NCI-H1694 (cell line): ENCODE measurements around the gene FHOD3.

Experiments
- DNase-seq: peaks from one replicate; lab custom pipeline; 2025; lab: John Stamatoyannopoulos, UW

The FHOD3 gene

DNA sequence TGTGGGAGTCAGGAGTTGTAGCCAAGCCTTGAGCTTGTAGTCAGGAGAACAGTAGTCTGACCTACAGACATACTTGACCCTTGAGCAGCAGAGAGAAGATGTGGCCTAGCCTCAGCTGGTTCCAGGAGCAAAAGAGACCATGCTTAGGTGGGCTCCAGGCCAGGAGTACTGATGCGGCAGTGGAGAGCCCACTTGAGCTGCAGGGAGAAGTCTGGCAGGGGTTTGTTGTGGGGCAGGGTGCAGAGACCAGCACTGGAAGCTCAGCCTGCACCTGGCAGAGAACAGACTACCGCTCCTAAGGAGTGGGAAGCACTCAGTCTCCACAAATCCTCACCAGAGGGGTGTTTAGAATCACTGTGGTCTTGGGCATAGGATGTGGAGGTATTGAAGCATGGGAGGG is 333.4 kb downstream of the FHOD3 start:
- DNase-seq = no peak

DNA sequence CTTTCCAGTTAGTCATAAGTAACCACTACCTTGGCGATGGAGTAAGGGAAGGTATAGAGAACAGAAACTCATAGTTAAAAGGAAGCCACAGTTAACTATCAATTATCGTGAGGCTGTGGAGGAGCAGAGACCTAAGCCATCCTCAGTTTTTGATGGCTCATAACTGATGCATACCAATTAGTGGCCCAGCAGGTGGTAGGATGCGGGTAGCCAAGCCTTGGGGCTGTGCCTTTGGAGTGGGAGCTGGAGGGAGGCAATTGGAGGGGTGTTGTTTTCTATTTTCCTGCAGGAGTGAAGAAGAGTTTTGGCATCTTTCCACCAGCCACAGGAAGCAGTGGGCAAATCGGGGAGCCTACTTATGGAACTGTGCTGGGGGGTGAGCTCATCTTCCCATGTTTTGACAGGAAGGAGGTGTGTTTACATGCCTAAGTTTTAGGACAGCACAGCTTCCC is 336.5 kb downstream of the FHOD3 start:
- DNase-seq = no peak

DNA sequence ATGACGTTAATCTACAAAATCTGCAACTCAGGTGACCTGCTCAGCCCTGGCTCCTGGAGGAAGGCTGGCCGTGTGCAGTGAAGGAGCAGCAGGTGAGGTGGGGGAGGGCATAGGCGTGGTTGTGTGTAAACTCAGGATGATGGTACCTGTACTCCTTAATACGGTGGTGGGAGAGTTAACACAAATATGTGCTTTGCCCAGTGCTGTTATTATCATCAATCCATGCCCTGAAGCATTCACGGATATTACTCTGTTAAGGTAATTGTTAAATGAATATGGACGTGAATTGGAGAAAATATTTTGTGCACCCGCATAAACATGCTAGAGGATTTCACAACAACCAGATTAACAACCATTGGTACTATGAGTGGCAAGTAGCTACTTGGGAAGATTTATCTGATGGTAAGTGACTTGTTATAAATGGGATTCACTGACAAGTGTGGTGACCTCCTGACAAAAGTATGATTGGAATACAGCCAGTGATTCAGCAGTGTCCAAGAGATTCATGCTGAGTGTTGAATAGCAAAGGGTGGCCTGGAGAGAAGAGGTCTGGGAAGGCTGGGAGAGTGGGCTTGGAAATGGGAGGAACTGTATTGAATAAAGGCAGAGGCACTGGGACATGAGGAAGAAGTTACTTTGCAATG is 337.2 kb downstream of the FHOD3 start:
- DNase-seq = no peak

DNA sequence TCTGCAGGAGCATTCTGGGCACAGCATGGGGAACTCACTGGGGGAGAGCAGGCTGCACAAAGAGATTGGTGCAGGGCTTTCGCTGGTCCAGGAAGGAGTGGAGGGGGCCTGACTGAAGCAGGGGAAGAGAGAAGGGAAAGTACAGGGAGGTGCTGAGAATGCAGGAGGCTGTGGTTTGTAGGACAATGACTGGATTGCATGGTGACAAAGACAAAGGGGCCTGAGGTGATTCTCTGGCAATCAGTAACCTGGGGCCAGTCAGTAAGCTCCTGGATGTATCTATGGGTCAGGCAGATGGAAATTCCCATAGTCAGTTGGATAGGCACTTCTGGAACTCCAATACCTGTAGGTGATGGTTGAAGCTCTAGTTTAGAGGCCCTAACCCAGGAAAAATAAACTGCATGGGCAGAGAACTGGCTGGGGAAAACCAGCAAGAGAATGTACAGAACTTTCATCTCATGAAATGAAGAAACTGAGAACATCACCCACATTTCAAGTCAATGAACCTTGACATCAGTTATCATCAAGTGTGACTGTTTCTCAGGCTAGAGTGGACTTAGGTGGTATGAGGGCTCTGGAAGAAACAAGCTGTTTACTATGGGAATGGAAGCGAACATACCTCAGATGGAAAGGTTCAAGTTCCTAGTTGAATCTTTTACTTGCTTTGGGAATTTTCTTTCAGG is 338.0 kb downstream of the FHOD3 start:
- DNase-seq = no peak

DNA sequence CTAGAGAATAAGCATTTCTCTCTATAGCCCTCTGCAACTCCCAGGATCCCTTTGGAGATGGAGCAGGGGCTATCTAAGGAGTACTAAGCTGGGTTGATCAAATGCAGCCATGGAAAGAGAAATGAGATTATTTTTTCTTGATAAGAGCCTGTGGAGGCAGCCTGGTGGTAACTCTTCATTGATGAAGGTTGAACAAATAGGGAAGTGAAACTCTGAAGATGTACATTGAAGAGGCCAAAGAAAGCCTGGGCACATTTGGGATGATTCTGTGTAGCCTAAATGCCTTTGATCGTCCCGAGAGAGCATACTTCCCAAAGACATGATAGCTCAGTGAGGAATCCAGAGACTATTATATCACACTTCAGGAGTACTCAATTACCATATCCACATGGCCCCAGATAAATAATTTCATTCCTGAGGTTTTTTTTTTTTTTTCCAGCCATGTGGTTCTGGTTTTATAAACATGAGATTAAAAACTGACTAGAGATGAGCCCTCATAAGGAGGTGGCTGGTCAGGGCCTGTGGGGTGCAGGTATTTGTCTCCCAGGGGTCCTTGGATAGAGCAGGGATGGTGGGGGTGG is 338.8 kb downstream of the FHOD3 start:
- DNase-seq = no peak

DNA sequence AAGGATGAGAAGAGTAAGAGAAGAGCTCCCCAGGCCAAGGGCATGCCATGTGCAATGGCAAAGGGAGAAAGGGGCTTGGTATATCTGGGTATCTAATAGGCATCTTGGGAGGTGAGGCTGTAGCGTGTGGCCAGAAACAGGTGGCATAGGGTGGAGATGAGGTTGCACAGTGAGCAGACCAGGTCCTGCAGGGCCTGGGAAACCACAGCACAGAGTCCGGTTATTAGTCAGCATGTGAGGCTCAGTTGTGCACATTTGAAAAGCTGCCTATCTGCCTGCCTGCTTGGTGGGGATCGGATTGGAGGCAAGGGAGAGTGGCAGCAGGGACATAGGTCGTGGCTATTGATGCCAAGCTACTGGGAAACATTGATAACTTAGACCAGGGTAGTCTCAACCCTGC is 340.7 kb downstream of the FHOD3 start:
- no peak for DNase-seq

GRCh38 chr18:36640021-36640952 is 342.8 kb downstream of the FHOD3 start:
- DNase-seq = no peak

DNA sequence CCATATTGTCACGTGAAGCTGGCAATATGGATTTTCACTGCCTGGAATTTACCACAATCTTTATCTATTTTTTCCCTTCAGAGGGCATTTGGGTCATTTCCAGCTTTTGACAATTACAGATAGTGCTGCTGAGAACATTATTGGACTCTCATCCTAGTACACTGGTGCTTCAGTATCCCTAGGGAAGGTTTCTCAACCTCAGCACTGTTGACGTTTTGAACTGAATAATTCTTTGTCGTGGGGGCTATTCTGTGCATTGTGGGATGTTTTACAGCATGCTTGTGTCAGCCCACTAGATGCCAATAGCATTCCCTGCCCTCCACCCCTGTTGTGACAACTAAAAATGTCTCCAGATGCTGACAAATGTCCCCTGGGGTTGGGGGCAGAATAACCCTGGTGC is 345.5 kb downstream of the FHOD3 start:
- no peak for DNase-seq

- no peak for DNase-seq
Measured at GRCh38 chr18:36648803-36649202, 351.3 kb downstream of the FHOD3 start.

DNA sequence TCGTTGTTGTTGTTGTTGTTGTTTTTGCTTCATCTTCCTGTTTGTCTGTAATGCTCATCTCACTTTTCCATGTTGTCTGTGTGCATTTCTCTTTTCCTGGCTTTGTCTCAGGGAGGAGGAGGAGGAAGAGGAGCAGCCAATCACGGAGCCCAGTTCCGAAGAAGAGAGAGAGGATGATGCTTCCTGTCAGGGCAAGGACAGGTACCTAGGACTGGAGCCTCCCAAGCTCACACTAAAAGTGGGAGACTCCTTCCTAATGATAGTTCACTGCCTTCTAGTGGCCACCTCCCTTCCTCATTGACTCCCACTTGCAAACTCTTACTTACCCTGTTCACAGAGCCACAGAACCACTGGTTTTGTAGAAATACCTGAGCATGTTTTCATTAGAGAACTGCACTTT is 351.7 kb downstream of the FHOD3 start:
- no peak for DNase-seq

- DNase-seq = no peak
Measured at GRCh38 chr18:36650266-36650665, 352.8 kb downstream of the FHOD3 start.

GRCh38 chr18:36650906-36651305 is 353.4 kb downstream of the FHOD3 start:
- no peak for DNase-seq

DNA sequence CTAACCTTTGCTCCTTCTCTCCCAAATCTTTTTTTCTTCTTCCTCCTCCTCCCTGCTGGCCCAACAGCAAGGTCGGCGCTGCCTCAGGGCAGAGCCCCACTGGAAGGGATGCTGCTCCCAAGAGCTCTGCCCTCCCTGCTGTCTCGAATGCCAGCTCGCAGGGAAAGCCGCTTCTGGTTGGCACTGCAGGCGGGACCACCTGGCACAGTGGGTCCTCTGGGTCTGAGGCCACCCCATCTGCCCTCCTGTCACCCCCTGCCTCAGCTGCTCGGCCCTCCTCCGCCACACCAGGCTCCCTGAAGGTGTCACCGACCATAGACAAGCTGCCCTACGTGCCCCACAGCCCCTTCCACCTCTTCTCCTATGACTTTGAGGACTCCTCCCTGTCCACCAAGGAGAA is 355.0 kb downstream of the FHOD3 start:
- no peak for DNase-seq

GRCh38 chr18:36653141-36653869 is 355.8 kb downstream of the FHOD3 start:
- no peak for DNase-seq

DNA sequence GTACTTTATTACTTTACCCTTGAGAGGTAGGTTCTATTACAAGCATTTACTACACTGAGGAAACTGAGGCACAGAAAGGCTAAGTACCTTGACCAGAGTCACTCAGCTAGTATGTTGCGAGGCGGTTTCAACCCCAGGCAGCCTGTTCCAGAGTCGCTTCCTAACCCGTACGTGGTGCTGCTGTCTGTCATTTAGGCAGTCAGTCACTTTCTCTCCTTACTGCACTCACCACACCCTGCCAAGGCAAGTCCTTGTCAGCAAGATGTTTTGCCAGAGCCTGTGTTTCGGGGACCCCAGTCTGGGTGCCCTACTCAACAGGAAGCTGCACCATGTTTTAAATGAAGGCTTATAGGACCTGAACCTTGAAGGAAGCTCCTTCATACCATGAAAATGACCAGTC is 356.4 kb downstream of the FHOD3 start:
- DNase-seq = no peak

- no peak for DNase-seq
Measured at GRCh38 chr18:36655074-36655473, 357.6 kb downstream of the FHOD3 start.

- no peak for DNase-seq
Measured at GRCh38 chr18:36655930-36656329, 358.4 kb downstream of the FHOD3 start.

GRCh38 chr18:36658611-36659010 is 361.1 kb downstream of the FHOD3 start:
- DNase-seq = no peak

DNA sequence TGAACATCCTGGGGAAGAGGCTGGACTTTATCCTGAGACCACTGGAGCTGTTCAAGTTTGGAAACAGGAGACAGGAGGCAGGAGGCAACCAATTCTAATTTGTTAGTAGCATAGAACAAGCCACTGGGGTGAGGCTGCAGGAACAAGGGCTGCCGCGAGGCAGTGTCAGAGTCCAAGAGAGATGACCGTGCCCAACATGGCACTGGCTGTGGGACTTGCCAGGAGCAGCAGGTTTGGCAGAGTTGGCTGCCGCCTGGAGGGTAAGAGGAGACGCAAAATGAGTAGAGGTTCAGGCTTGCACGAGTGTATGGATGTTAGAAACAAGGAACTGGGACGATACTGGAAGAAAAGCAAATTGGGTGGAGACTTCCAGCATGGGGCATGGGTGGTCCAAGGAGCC is 362.8 kb downstream of the FHOD3 start:
- no peak for DNase-seq

DNA sequence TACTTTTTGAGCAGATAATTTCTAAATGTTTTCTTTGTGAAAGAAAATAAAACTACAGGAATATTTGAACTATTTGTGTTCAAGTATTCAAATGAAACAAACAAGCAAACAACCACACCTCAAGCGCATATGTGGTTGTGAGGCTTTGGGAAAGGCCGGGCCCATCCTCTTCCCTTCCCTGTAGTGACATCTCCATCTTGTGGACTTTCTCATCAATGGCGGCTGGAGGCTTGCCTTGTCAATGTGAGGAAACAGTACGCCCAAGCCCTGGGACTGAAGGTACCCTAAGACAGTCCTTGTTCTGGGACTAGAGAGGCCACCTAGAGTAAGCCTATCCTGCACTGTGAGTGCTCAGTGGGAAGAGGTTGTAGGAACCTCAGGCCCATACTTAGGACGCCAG is 364.5 kb downstream of the FHOD3 start:
- no peak for DNase-seq

GRCh38 chr18:36663312-36663711 is 365.8 kb downstream of the FHOD3 start:
- no peak for DNase-seq

DNA sequence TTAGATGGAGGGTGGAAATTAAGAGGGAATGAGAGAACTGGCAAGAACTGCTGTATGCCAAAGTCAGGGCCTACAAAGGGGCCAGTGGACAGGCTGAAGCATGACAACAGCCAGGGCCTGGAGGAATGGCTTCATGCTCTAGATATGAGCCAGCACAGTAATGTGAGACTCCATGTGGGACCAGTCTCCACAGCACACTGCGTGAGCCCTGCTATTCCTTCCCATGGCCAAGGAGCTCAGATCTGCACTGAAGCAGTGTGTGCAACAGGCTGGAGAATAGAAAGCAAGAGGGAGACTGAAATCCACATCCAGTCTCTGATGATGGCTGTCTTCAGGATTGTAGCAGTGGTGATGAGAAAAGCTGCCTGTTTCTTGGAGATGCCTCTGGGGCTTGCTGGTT is 368.4 kb downstream of the FHOD3 start:
- DNase-seq = no peak
